Measurements from ENCODE around the gene UBE2Q2. TPM values are rescaled to one million over a fixed set of nuclear protein-coding genes. Genes with fewer than 3 reads are reported as not detected.
"Not testable (repeated sequence)": the region's sequence is repeated elsewhere in the genome, so short reads cannot be mapped to it uniquely, and the experiment has no call there.

UBE2Q2 gene
- total RNA-seq, 1 donor from 2014 or later, result 29.6 TPM

DNA sequence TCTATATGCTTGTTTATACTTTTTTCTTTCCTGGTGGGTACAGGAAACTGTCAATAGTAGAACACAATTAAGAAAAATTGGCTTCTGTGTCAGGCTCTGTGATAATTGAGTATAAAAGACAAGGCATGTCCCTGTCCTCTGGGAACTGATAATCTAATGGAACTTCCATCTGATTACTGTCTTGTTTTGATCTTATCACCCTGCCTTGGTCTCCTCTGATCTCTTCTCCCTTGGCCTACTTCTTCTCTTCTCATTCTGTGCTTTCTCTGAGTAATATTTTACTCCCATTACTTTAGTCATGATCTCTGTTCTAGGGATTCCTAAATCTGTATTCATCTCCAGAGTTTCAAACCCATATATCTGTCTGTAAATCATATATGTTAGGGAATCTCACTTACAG lies 14.6 kb downstream of the UBE2Q2 start:
- Histone ChIP-seq H3K27me3 (no peaks in the 10 kb centered on the region), H3K9me3 (no peaks in the 10 kb centered on the region), H3K4me3 (no peak overlapping the region), H3K27ac (no peak overlapping the region), H3K4me1 (peaks cover 3% of the 10 kb centered on the region), H3K36me3 (peaks cover 18% of the 10 kb centered on the region)
- DNase-seq, result no peak
- TF ChIP-seq, protein P1, sequence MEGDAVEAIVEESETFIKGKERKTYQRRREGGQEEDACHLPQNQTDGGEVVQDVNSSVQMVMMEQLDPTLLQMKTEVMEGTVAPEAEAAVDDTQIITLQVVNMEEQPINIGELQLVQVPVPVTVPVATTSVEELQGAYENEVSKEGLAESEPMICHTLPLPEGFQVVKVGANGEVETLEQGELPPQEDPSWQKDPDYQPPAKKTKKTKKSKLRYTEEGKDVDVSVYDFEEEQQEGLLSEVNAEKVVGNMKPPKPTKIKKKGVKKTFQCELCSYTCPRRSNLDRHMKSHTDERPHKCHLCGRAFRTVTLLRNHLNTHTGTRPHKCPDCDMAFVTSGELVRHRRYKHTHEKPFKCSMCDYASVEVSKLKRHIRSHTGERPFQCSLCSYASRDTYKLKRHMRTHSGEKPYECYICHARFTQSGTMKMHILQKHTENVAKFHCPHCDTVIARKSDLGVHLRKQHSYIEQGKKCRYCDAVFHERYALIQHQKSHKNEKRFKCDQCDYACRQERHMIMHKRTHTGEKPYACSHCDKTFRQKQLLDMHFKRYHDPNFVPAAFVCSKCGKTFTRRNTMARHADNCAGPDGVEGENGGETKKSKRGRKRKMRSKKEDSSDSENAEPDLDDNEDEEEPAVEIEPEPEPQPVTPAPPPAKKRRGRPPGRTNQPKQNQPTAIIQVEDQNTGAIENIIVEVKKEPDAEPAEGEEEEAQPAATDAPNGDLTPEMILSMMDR (IDR thresholded peaks at IDR 0.05), result no peak
- ATAC-seq, result no peak
- intact Hi-C loops (cut with DNase I), result no loop called here

GRCh38 chr15:75861750-75862402 lies 18.6 kb downstream of the UBE2Q2 start:
- Histone ChIP-seq H3K4me1 (peaks cover 3% of the 10 kb centered on the region), H3K27ac (no peak overlapping the region), H3K36me3 (peaks cover 5% of the 10 kb centered on the region), H3K9me3 (no peaks in the 10 kb centered on the region), H3K4me3 (no peak overlapping the region), H3K27me3 (no peaks in the 10 kb centered on the region)
- intact Hi-C loops (cut with DNase I), result no loop called here
- ATAC-seq (no peak), DNase-seq (no peak)
- TF ChIP-seq, protein P1 (IDR thresholded peaks at IDR 0.05), result no peak

- H3K36me3 ChIP-seq, result peaks cover 5% of the 10 kb centered on the region
- H3K27me3 ChIP-seq, result no peaks in the 10 kb centered on the region
- no peak for ATAC-seq
- H3K4me3 ChIP-seq, result no peak overlapping the region
- no peak for DNase-seq
- H3K4me1 ChIP-seq, result peaks cover 3% of the 10 kb centered on the region
- H3K9me3 ChIP-seq, result no peaks in the 10 kb centered on the region
- H3K27ac ChIP-seq, result no peak overlapping the region
- intact Hi-C loops (cut with DNase I), result no loop called here
- TF ChIP-seq, protein P1 (IDR thresholded peaks at IDR 0.05), result no peak
Measured at GRCh38 chr15:75862796-75863195, 19.5 kb downstream of the UBE2Q2 start.

GRCh38 chr15:75864213-75865059 lies 21.2 kb downstream of the UBE2Q2 start:
- Histone ChIP-seq H3K9me3 (no peaks in the 10 kb centered on the region), H3K36me3 (peaks cover 8% of the 10 kb centered on the region), H3K27ac (no peak overlapping the region), H3K27me3 (no peaks in the 10 kb centered on the region), H3K4me1 (peaks cover 3% of the 10 kb centered on the region), H3K4me3 (no peak overlapping the region)
- TF ChIP-seq, protein P1 (IDR thresholded peaks at IDR 0.05), result no peak
- no peak for DNase-seq
- ATAC-seq, result no peak
- intact Hi-C loops (cut with DNase I), result no loop called here

DNA sequence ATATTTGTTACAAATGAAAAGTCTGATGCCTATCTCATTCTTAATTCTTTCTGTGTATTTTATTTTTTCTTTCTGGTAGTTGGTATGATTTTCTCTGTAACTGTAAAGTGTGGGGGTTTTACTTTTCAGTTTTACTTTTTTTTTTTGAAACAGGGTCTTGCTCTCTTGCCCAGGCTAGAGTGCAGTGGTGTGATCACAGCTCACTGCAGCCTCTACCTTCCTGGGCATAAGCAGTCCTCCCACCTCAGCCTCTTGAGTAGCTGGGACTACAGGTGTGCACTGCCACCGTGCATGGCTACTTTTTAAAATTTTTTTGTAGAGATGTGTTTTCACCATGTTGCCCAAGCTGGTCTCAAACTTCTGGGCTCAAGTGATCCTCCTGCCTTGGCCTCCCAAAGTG lies 22.8 kb downstream of the UBE2Q2 start:
- H3K4me1 ChIP-seq; ATAC-seq; H3K27ac ChIP-seq; H3K9me3 ChIP-seq; H3K4me3 ChIP-seq; DNase-seq; intact Hi-C loops (cut with DNase I); H3K27me3 ChIP-seq: not testable (repeated sequence)
- peaks cover 11% of the 10 kb centered on the region for H3K36me3 ChIP-seq

GRCh38 chr15:75866916-75867315 lies 23.7 kb downstream of the UBE2Q2 start:
- H3K27ac ChIP-seq, result no peak overlapping the region
- TF ChIP-seq, protein P1 (IDR thresholded peaks at IDR 0.05), result no peak
- no peak for DNase-seq
- no peaks in the 10 kb centered on the region for H3K9me3 ChIP-seq
- intact Hi-C loops (cut with DNase I), result no loop called here
- peaks cover 11% of the 10 kb centered on the region for H3K36me3 ChIP-seq
- H3K4me3 ChIP-seq, result no peak overlapping the region
- H3K27me3 ChIP-seq, result no peaks in the 10 kb centered on the region
- H3K4me1 ChIP-seq, result no peaks in the 10 kb centered on the region
- no peak for ATAC-seq

Data from upper lobe of right lung (tissue), 1 donor.